SK-N-MC (cell line): ENCODE data around the gene HES6.

Experiments used
- DNase-seq: peaks from one replicate; pipeline ENCODE4 v3.0.0-alpha.2; 2011; ENCODE audit warnings: low read depth, low spot score
- H3K27ac ChIP-seq: fragments of 200-600 bp; sonication (generic); 2 replicates; pipeline ENCODE4 v1.5.1; 2016; ENCODE audit warnings: mixed run types
- H3K36me3 ChIP-seq: fragments of 200-600 bp; sonication (generic); 2 replicates; pipeline ENCODE4 v1.6.1; 2017; ENCODE audit warnings: antibody characterized with exemption, low read length, mixed read lengths; ENCODE audit not compliant: insufficient read depth
- H3K4me3 ChIP-seq: fragments of 200-600 bp; sonication (generic); 2 replicates; pipeline ENCODE4 v1.5.1; 2016
- H3K9ac ChIP-seq: fragments of 200-600 bp; sonication (generic); 2 replicates; pipeline ENCODE4 v1.8.0; 2017; ENCODE audit warnings: mixed run types, mixed read lengths; ENCODE audit not compliant: insufficient read length
- H3K9me3 ChIP-seq: fragments of 200-600 bp; sonication (generic); 2 replicates; pipeline ENCODE4 v1.6.1; 2017; ENCODE audit warnings: low read depth, mild to moderate bottlenecking, antibody characterized with exemption, low read length, moderate library complexity, mixed read lengths
- EZH2 ChIP-seq: fragments of 200-600 bp; sonication (generic); IDR thresholded peaks from one replicate; pipeline ENCODE4 v1.6.1; 2017; ENCODE audit warnings: antibody characterized with exemption
- FOXP2 ChIP-seq: optimal IDR thresholded peaks from 2 replicates; pipeline ENCODE3; 2011; ENCODE audit warnings: mild to moderate bottlenecking, moderate library complexity; ENCODE audit not compliant: insufficient read depth; ENCODE audit errors: extremely low read length, control extremely low read depth
- POLR2AphosphoS5 ChIP-seq: IDR thresholded peaks from 2 replicates; pipeline ENCODE4 v1.6.1; 2012; ENCODE audit warnings: mild to moderate bottlenecking, low read depth, low read length, borderline replicate concordance

The HES6 gene

DNA sequence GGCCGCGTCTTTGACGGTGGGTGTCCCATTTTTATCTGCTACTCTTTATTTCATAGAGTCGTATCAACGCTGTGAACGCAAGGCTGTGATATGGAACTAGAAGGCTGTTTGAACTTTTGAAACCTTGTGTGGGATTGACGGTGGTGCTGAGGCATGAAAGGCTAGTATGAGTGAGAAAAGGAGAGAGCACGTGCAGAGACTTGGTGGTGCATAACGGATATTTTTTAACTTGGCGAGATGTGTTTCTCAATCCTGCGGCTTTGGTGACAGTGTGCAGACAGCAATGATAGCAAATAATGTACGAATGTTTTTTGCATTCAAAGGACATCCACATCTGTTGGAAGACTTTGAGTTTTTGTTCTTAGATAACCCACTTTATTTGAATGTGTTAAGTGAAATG lies 6.2 kb downstream of the HES6 start:
- H3K36me3 ChIP-seq, result no peaks in the 10 kb centered on the region

DNA sequence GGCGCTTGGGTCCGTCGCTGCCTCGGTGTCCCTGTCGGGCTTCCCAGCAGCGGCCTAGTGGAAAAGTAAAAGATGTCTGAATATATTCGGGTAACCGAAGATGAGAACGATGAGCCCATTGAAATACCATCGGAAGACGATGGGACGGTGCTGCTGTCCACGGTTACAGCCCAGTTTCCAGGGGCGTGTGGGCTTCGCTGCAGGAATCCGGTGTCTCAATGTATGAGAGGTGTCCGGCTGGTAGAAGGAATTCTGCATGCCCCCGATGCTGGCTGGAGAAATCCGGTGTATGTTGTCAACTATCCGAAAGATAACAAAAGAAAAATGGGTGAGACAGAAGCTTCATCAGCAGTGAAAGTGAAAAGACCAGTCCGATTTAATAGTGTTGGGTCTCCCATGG lies 8.0 kb downstream of the HES6 start:
- Histone ChIP-seq H3K9me3 (no peaks in the 10 kb centered on the region), H3K36me3 (no peaks in the 10 kb centered on the region), H3K27ac (no peak overlapping the region), H3K9ac (no peak overlapping the region), H3K4me3 (no peak overlapping the region)
- TF ChIP-seq POLR2AphosphoS5 (no peak), FOXP2 (no peak), EZH2 (no peak)
- DNase-seq, result no peak

More for the DNA sequence above, 6.2 kb downstream of the HES6 start:
- no peaks in the 10 kb centered on the region for H3K9me3 ChIP-seq
- no peak overlapping the region for H3K27ac ChIP-seq
- no peak for DNase-seq
- TF ChIP-seq EZH2, result no peak
- TF ChIP-seq POLR2AphosphoS5, result no peak
- no peak for TF ChIP-seq FOXP2
- no peak overlapping the region for H3K4me3 ChIP-seq
- no peak overlapping the region for H3K9ac ChIP-seq

DNA sequence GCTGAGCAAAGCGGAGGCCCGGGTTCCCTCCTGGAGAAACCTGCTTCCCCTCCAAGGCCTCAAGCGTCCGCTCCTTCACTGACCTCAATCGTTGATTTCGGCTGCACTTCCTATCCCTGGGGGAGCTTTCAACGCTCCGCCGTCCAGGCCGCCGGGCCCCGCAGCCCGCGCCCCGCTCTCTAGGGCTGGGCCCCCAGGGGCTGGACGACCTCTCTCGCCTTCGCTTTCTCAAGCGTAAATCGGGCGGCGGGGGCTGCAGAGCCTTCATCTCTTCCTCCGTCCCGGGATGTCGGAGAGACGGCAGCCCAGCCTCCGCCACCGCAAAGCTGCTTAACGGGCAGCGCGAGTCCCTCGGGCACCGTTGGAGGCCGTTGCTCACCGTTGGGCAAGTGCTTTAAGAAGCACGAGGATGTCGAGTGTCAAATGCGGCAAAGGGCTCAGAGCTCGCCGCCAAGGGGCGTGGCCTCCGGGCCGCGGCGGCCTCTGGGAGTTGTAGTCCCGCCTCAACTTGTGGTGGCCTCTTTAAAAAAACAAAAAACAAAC lies 8.5 kb downstream of the HES6 start:
- no peak overlapping the region for H3K27ac ChIP-seq
- H3K36me3 ChIP-seq, result no peaks in the 10 kb centered on the region
- H3K9ac ChIP-seq, result no peak overlapping the region
- H3K4me3 ChIP-seq, result no peak overlapping the region
- TF ChIP-seq POLR2AphosphoS5 (no peak), FOXP2 (no peak), EZH2 (no peak)
- no peaks in the 10 kb centered on the region for H3K9me3 ChIP-seq
- DNase-seq, result no peak

DNA sequence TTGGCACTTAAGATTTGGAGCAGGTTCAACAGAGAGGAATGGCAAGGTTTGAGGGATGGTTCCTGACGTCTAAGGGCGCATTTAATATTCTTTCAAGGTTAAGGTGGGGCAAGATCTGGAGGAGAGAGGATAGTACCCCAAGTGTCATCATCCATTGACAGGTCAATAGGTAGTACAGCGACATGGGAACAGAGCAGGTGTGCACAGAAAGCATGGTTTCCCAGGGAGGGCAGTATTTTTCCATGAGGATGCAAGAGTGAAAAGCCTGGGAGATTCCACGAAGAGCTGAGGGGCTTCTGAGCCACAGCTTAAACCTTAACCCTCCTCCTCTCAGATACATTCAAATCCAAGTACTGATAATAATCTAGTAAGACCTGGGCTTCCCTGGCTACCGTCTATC lies 9.1 kb downstream of the HES6 start:
- DNase-seq, result no peak
- H3K27ac ChIP-seq, result no peak overlapping the region
- H3K4me3 ChIP-seq, result no peak overlapping the region
- no peaks in the 10 kb centered on the region for H3K36me3 ChIP-seq
- H3K9me3 ChIP-seq, result no peaks in the 10 kb centered on the region
- no peak overlapping the region for H3K9ac ChIP-seq
- TF ChIP-seq POLR2AphosphoS5 (no peak), EZH2 (no peak), FOXP2 (no peak)

DNA sequence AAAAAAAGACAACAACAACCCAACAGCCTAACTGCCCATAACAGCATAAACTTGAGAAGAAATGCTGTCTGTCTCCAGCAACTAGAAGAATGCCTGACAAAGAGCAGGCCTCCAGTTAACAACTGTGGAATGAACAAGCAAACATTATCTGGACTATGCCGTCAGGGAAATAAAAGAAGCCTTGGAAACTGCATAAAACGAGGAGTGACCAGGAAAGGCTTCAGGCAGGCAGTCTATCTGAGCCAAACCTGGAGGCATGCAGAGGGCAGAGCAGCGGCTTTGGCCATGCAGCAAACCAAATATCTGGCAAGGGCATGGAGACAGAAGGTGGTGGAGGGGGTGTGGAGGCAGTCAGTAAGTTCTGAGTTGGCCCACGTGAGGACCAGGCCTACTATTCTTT lies 11.1 kb downstream of the HES6 start:
- H3K9ac ChIP-seq, result no peak overlapping the region
- TF ChIP-seq EZH2 (no peak), POLR2AphosphoS5 (no peak)
- no peaks in the 10 kb centered on the region for H3K9me3 ChIP-seq
- no peak overlapping the region for H3K27ac ChIP-seq
- H3K4me3 ChIP-seq, result no peak overlapping the region
- no peaks in the 10 kb centered on the region for H3K36me3 ChIP-seq
- no peak for DNase-seq

DNA sequence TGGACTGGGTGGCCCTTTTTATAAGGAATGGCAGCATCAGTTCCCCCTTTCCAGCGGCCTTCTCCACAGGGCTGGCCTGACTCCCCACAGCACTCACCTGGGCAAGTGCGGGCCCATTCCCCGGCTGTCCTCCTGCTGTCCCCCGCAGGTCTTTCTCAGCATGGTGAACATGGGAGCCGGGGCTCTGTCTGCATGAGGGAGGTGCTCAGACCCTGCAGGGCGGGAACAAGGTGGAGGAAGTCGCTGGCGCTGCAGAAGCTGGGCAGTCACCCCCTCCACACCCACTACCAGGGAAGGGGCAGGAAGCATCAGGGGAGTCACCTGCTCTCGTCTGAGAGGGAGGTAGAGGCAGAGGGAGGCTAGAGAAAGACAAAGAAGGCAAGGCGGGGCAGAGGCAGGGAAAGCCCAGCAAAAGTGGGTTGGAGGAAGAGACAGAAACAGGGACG lies 12.2 kb downstream of the HES6 start:
- no peak overlapping the region for H3K27ac ChIP-seq
- no peaks in the 10 kb centered on the region for H3K36me3 ChIP-seq
- no peaks in the 10 kb centered on the region for H3K9me3 ChIP-seq
- no peak overlapping the region for H3K4me3 ChIP-seq
- TF ChIP-seq POLR2AphosphoS5 (no peak), FOXP2 (no peak), EZH2 (no peak)
- DNase-seq, result no peak
- no peak overlapping the region for H3K9ac ChIP-seq

DNA sequence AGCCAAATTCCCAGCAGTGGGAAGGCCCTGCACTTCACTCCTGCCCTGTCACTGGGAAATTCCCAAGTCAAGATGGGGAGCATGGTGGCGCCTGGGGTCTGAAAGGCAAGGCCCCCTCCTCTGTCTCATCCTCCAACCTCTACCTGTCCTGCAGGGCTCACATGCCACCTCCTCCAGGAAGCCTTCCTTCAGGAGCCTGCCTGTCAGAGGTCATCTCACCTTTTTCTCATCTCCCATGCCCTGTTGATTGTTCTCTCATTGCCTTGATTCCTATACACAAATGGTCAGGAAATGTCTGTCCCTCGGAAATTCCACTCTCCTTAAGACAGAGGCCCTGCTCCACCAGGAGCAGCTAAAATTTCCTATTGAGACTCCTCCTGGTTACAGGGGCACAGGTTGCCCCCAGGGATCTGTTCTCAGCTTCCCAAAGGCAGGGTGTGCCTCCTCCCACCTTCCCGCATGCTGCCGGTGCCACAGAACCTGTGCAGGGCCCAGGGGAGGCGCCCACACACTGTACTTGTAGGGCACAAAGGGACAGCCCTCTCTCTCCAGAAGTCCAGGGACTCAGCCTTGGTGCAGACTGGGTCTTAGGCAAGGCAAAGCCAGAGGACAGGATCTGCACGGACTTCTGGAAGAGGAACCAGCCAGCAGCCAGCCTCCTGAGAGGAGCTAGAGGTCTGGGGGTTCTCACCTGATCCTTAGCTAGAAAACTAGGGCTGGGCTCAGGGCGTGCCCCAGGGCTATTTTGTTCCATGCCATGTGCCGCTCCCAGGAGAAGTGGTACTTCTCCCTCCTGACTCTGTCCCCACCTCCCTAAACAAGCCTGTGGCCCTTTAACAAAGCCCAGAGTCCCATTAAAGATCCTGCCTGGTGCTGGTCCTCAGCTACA lies 12.9 kb downstream of the HES6 start:
- Histone ChIP-seq H3K27ac (no peak overlapping the region), H3K36me3 (no peaks in the 10 kb centered on the region), H3K9ac (no peak overlapping the region), H3K4me3 (no peak overlapping the region), H3K9me3 (no peaks in the 10 kb centered on the region)
- no peak for TF ChIP-seq EZH2
- TF ChIP-seq FOXP2, result no peak
- TF ChIP-seq POLR2AphosphoS5, result no peak
- no peak for DNase-seq

DNA sequence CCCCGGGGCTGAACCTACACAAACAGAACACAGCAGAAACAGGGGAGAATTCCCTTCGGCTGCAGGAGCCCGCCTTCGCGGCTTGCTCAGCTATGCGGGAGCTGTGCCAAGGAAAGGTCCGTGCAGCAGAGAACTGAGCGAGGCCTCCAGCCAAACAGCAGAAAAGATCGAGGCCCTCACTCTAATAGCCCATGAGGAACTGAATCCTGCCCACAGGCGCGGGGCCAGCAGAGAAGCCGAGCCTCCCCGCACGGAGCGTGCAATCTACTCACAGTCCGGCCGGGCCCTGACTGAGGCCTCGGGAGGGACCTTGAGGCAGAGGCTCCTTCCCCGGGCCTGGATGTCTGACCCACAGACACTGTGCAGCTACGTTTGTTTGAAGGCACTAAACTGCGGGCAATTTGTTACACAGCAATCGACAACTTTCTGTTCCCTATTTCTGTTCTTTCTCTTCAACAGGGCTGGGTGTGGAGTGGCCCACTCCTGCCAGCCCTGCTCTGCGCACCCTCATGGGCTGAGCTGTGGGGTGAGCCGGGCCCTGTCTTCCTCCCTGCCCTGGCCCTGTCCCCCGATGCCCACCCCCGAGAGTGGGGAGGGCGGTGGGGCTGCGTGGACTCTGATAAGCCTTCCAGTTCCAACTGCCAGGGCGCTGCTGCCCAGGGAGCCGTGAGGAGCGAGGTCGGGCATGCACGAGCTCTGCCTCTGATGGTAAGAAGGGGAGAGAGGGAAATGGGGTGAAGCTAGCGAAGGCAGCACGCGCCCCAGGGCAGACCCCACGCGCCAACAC lies 13.7 kb downstream of the HES6 start:
- DNase-seq, result no peak
- Histone ChIP-seq H3K9ac (no peak overlapping the region), H3K4me3 (no peak overlapping the region), H3K9me3 (no peaks in the 10 kb centered on the region), H3K27ac (no peak overlapping the region), H3K36me3 (no peaks in the 10 kb centered on the region)
- TF ChIP-seq POLR2AphosphoS5 (no peak), EZH2 (no peak), FOXP2 (no peak)
